ENCODE measurements around the gene ADAM17.
"Not testable (repeated sequence)": the region's sequence is repeated elsewhere in the genome, so short reads cannot be mapped to it uniquely, and the experiment has no call there.

DNA sequence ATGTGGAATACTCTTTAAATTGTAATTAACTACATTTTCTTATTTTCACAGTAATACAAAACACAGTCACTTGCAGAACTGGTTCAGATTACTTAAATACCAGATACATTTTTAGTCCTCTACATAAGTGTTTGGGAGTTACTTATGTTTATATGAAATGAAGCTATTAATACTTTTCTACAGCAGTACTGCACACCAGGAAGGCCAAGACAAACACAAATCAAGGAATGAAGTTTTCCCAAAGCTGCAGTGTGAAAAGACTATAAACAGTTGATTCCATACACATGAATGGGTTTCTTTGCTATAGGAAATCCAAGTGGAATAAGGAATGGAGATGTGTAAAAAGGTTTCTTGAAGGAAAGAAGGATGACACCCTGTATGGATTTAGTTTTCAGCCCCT, 29.3 kb upstream of the ADAM17 start:
- TF ChIP-seq, protein P1, sequence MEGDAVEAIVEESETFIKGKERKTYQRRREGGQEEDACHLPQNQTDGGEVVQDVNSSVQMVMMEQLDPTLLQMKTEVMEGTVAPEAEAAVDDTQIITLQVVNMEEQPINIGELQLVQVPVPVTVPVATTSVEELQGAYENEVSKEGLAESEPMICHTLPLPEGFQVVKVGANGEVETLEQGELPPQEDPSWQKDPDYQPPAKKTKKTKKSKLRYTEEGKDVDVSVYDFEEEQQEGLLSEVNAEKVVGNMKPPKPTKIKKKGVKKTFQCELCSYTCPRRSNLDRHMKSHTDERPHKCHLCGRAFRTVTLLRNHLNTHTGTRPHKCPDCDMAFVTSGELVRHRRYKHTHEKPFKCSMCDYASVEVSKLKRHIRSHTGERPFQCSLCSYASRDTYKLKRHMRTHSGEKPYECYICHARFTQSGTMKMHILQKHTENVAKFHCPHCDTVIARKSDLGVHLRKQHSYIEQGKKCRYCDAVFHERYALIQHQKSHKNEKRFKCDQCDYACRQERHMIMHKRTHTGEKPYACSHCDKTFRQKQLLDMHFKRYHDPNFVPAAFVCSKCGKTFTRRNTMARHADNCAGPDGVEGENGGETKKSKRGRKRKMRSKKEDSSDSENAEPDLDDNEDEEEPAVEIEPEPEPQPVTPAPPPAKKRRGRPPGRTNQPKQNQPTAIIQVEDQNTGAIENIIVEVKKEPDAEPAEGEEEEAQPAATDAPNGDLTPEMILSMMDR (IDR thresholded peaks at IDR 0.05; ENCODE audit: low read depth, low read length) = not testable (repeated sequence)
- not testable (repeated sequence) for TF ChIP-seq EZH2phosphoT487 (IDR thresholded peaks at IDR 0.05; ENCODE audit: low read depth)

All from OCI-LY3 (cell line).